Measurements from ENCODE around the gene ARID1B. TPM values are rescaled to one million over a fixed set of nuclear protein-coding genes. Genes with fewer than 3 reads are reported as not detected.

The ARID1B gene
- total and polyA plus RNA-seq, 9 of the 15 experiments (the other 6 are each of a cell fraction or from before 2014, with no cell fraction given) = 12.5 to 50.5 (median 25.8) TPM

DNA sequence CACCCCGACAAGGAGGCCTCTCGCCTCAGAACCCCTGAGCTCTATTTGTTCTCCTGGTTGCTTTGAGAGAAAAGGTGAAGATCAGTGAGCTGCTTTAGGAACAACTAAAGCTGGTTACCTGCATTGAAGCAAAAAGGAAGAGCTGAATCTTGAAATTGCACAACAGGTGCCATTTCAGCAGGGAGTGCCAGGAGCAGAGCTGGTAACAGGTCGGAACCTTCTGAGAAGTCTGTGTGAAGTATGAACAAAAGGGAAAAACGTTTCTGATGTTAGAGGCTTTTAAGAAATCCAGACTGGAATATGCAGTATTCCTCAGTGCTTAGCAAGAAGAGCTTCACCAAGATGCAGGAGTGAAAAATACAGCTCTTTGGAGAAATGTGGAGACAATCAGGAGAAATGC, 382.2 kb downstream of the ARID1B start:
- Histone ChIP-seq H3K9me1 (ENCODE audit: control insufficient read depth, insufficient read depth, low read length) (no peaks in the 10 kb centered on the region), H4K20me1 (replicated peaks; ENCODE audit: control insufficient read depth, insufficient read depth, low read length) (0 out of 2 replicates have a peak, but pooled peaks cover 5% of the 10 kb centered on the region), H3K9me3 (replicated peaks; ENCODE audit: control insufficient read depth, insufficient read depth, low read depth, low read length) (no peaks in the 10 kb centered on the region), H2AFZ (ENCODE audit: low read depth, low read length) (no peak overlapping the region), H3K4me1 (replicated peaks in 1 of 2; ENCODE audit: control insufficient read depth in 2 of 2, insufficient read depth in 2 of 2, low read length in 2 of 2) (0 out of 5 replicates have a peak, but pooled peaks cover 0 to 3% of the 10 kb centered on the region in 2 experiments), H3K27ac (ENCODE audit: extremely low read depth, low read depth, low read length) (no peak overlapping the region), H3K4me3 (no peak overlapping the region), H3K27me3 (ENCODE audit: control insufficient read depth in 2 of 2, insufficient read depth in 2 of 2, low read length in 2 of 2) (no peaks in the 10 kb centered on the region), H3K9ac (ENCODE audit: insufficient read depth in 1 of 2, low read depth in 2 of 2, low read length in 2 of 2) (no peak overlapping the region), H3K79me2 (ENCODE audit: control insufficient read depth, insufficient read depth, low read length) (no peaks in the 10 kb centered on the region), H3K36me3 (ENCODE audit: control insufficient read depth, insufficient read depth, low read length) (no peaks in the 10 kb centered on the region; the same call in 2 of the 3 replicates), H3K4me2 (ENCODE audit: insufficient read depth, low read length) (no peak overlapping the region)
- FAIRE-seq = no peak
- POLR2A ChIA-PET = interaction anchor here (0.9 to 1.2 kb wide), 2 partner anchors 15 to 145 kb away, joined by 3 to 6 read pairs; no protein-coding TSS in a partner anchor
- CTCF ChIA-PET (ENCODE audit: low intra/inter-chr PET ratio) = interaction anchor here (0.6 to 0.9 kb wide), 2 partner anchors 124 to 530 kb away, joined by 3 read pairs; no protein-coding TSS in a partner anchor
- WGBS (ENCODE audit: insufficient coverage, low coverage, missing lambda C conversion rate) = 70% methylated on average over 4 of the region's 4 CpGs
- ATAC-seq = no peak
- no peak for TF ChIP-seq ILK (tag; IDR thresholded peaks at IDR 0.05; ENCODE audit: borderline replicate concordance, low read depth)
- no peak for TF ChIP-seq CBFA2T3 (IDR thresholded peaks at IDR 0.05)
- intact Hi-C loops (cut with micrococcal nuclease) (loop anchor here (10.0 kb wide), 1 partner anchor 125 kb away; no protein-coding TSS in a partner anchor), in situ Hi-C loops (cut with MboI) (no loop called here)
- DNase-seq (ENCODE audit: extremely low read depth in 1 of 4, low spot score in 3 of 4) = no peak
- no TSS peak for BruUV-seq (replicated peaks)

DNA sequence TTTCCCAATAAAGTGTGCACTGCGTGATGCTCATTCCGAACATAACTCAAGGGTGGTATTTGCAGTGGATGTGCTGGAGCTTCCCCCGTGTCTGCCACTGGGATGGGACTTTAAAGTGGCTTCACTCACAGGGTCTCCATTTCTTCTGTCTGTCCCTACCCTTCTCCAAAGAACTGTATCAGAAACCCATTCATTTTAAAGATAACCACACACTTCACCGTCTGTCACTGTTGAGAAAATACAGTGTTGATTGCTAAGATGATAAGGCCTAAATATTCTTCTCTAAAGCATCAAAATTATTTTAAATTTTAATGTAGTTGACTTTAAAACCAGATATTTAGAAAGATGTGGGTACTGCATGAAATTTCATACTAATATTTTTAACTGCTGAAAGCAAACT, 384.7 kb downstream of the ARID1B start:
- no peak overlapping the region for H3K27ac ChIP-seq (ENCODE audit: extremely low read depth, low read depth, low read length)
- H3K36me3 ChIP-seq (ENCODE audit: control insufficient read depth, insufficient read depth, low read length) = peaks cover 5% of the 10 kb centered on the region; the same call in 2 of the 3 replicates
- ChIA-PET POLR2A (no interaction called here), CTCF (ENCODE audit: low intra/inter-chr PET ratio) (interaction anchor here (0.6 kb wide), 1 partner anchor 664 kb away, joined by 4 read pairs; no protein-coding TSS in a partner anchor)
- WGBS (ENCODE audit: insufficient coverage, low coverage, missing lambda C conversion rate) = 61% methylated on average over 4 of the region's 4 CpGs
- no peak for ATAC-seq
- H4K20me1 ChIP-seq (replicated peaks; ENCODE audit: control insufficient read depth, insufficient read depth, low read length) = 0 out of 2 replicates have a peak, but pooled peaks cover 5% of the 10 kb centered on the region
- 0 out of 5 replicates have a peak, but pooled peaks cover 0 to 1% of the 10 kb centered on the region in 2 experiments for H3K4me1 ChIP-seq (replicated peaks in 1 of 2; ENCODE audit: control insufficient read depth in 2 of 2, insufficient read depth in 2 of 2, low read length in 2 of 2)
- BruUV-seq (replicated peaks) = no TSS peak
- no peak for TF ChIP-seq ZNF274 (IDR thresholded peaks at IDR 0.05; ENCODE audit: borderline replicate concordance, low read depth, low read length)
- TF ChIP-seq ZNF282 (CRISPR knock-in tag; IDR thresholded peaks at IDR 0.05) = no peak
- no peak for TF ChIP-seq KLF6 (CRISPR knock-in tag; IDR thresholded peaks at IDR 0.05; ENCODE audit: borderline replicate concordance)
- no peak for TF ChIP-seq TEAD1 (CRISPR knock-in tag; IDR thresholded peaks at IDR 0.05)
- no peak for TF ChIP-seq PPARD (CRISPR knock-in tag; IDR thresholded peaks at IDR 0.05)
- TF ChIP-seq PHTF2 (CRISPR knock-in tag; IDR thresholded peaks at IDR 0.05) = no peak
- no peak for TF ChIP-seq ZNF408 (CRISPR knock-in tag; IDR thresholded peaks at IDR 0.05; ENCODE audit: low read depth)
- TF ChIP-seq ZBTB8A (IDR thresholded peaks at IDR 0.05; ENCODE audit: partially characterized antibody) = no peak
- TF ChIP-seq ARID2 (IDR thresholded peaks at IDR 0.05) = no peak
- TF ChIP-seq DNMT1 (IDR thresholded peaks at IDR 0.05) = no peak
- H3K4me3 ChIP-seq = no peak overlapping the region
- no peak overlapping the region for H2AFZ ChIP-seq (ENCODE audit: low read depth, low read length)
- intact Hi-C loops (cut with micrococcal nuclease) = no loop called here
- no peaks in the 10 kb centered on the region for H3K79me2 ChIP-seq (ENCODE audit: control insufficient read depth, insufficient read depth, low read length)
- H3K9ac ChIP-seq (ENCODE audit: insufficient read depth in 1 of 2, low read depth in 2 of 2, low read length in 2 of 2) = no peak overlapping the region
- H3K9me1 ChIP-seq (ENCODE audit: control insufficient read depth, insufficient read depth, low read length) = no peaks in the 10 kb centered on the region
- peak; percentile 49 for FAIRE-seq
- no peaks in the 10 kb centered on the region for H3K9me3 ChIP-seq (replicated peaks; ENCODE audit: control insufficient read depth, insufficient read depth, low read depth, low read length)
- H3K27me3 ChIP-seq (ENCODE audit: control insufficient read depth in 2 of 2, insufficient read depth in 2 of 2, low read length in 2 of 2) = no peaks in the 10 kb centered on the region
- in situ Hi-C loops (cut with MboI) = no loop called here
- DNase-seq (ENCODE audit: extremely low read depth in 1 of 4, low spot score in 3 of 4) = no peak
- H3K4me2 ChIP-seq (ENCODE audit: insufficient read depth, low read length) = no peak overlapping the region
